ENCODE measurements around the gene STKLD1.

Gene STKLD1

DNA sequence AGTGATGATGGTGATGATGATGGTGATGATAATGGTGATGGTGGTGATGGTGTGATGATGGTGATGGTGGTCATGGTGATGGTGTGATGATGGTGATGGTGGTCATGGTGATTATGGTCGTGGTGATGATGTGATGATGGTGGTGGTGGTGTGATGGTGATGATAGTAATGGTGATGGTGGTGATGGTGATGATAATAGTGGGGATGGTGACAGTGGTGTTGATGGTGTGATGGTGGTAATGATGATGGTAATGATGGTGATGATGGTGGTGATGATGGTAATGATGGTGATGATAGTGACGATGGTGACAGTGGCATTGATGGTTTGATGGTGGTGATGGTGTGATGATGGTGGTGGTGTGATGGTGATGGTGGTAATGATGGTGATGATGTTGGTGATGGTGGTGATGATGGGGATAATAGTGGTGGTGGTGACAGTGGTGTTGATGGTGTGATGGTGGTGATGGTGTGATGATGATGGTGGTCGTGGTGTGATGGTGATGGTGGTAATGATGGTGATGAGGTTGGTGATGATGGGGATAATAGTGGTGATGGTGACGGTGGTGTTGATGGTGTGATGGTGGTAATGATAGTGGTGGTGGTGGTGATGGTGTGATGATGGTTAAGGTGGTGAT is 6.5 kb downstream of the STKLD1 start:
- DNase-seq (ENCODE audit: low spot score): no peak
- TF ChIP-seq, protein P1, sequence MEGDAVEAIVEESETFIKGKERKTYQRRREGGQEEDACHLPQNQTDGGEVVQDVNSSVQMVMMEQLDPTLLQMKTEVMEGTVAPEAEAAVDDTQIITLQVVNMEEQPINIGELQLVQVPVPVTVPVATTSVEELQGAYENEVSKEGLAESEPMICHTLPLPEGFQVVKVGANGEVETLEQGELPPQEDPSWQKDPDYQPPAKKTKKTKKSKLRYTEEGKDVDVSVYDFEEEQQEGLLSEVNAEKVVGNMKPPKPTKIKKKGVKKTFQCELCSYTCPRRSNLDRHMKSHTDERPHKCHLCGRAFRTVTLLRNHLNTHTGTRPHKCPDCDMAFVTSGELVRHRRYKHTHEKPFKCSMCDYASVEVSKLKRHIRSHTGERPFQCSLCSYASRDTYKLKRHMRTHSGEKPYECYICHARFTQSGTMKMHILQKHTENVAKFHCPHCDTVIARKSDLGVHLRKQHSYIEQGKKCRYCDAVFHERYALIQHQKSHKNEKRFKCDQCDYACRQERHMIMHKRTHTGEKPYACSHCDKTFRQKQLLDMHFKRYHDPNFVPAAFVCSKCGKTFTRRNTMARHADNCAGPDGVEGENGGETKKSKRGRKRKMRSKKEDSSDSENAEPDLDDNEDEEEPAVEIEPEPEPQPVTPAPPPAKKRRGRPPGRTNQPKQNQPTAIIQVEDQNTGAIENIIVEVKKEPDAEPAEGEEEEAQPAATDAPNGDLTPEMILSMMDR (IDR thresholded peaks at IDR 0.05; ENCODE audit: borderline replicate concordance, control extremely low read depth, extremely low read depth, insufficient read depth, missing control alignments): no peak
- in situ Hi-C loops (cut with MboI; ENCODE audit: low sequenced_read_pairs, unreplicated experiment): no loop called here

DNA sequence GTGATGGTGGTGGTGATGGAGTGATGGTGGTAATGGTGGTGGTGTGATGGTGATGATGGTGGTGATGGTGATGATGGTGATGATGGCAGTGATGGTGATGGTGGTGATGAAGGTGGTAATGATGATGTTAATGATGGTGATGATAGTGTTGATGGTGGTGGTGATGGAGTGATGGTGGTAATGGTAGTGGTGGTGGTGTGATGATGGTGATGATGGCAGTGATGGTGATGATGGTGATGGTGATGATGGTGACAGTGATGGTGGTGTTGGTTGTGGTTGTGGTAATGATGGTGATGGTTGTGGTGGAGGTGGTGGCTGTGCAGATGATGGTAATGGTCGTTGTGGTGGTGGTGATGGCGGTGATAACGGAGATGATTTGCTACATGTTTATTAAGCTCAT is 7.3 kb downstream of the STKLD1 start:
- in situ Hi-C loops (cut with MboI; ENCODE audit: low sequenced_read_pairs, unreplicated experiment): no loop called here
- DNase-seq (ENCODE audit: low spot score): no peak
- TF ChIP-seq, protein P1 (IDR thresholded peaks at IDR 0.05; ENCODE audit: borderline replicate concordance, control extremely low read depth, extremely low read depth, insufficient read depth, missing control alignments): no peak

DNA sequence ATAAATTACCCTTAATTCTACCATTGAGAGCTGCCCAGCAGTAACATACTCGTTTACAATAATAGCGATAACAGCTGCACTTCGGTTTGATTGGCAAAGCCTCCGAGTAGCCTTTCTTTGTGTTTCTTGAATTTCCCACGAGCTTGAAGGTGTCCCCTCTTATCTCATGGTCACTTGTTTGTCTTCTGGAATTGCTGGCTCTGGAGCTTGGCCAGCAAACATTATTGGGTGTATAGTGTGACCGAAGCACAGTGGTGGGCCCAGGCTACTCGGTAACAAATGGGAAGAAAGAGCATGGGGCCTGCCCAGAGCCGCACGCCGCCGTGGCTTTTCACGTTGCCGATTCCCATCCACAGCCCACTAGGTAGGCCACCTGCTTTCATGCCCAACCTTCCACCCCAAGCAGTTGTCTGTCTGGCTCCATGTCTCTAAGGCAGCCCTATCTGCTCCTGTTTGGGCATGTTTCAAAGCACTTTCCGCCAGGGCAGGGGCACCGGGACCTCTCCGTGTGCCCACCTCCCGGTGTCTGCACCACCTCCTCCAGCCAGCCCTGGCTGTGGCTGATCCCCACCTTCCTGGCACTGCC is 8.7 kb downstream of the STKLD1 start:
- DNase-seq (ENCODE audit: low spot score): no peak
- TF ChIP-seq, protein P1 (IDR thresholded peaks at IDR 0.05; ENCODE audit: borderline replicate concordance, control extremely low read depth, extremely low read depth, insufficient read depth, missing control alignments): no peak
- in situ Hi-C loops (cut with MboI; ENCODE audit: low sequenced_read_pairs, unreplicated experiment): no loop called here

DNA sequence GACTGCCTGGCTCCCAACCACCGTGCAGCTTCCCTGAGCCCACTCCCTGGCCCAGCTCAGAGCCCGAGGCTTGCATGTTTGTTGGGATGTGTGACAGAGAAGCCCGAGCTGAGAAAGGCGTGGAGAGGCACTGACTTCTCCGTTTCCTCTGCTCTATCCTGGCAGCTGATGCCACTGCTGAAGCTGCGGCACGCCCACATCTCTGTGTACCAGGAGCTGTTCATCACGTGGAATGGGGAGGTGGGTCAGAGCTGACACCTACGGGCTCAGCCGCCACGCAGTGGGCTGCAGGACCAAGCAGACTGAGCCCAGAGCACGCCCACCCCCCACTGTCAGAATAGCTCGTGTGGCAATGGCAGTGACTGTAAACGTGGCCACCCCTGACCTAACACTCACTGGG is 9.3 kb downstream of the STKLD1 start:
- no peak for DNase-seq (ENCODE audit: low spot score)
- TF ChIP-seq, protein P1 (IDR thresholded peaks at IDR 0.05; ENCODE audit: borderline replicate concordance, control extremely low read depth, extremely low read depth, insufficient read depth, missing control alignments): no peak
- in situ Hi-C loops (cut with MboI; ENCODE audit: low sequenced_read_pairs, unreplicated experiment): no loop called here

DNA sequence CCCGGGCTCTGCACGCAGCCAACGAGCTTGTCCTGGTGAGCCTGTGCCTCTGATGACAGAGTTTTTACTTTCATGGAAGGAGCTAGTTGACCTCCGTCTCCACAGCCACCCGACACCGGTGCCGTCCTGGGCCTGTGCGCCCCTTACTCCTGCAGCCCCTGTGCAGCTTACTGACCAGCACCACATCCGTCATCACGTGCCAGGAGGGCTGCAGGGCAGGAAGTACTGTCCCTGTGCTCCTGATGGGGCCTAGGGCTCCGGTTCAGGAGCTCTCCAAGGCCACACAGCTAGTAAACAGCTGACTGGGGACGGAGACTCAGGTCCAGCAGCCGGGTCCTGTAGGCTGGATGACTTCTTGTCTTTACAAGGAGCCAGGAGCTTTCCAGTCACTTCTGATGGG is 10.2 kb downstream of the STKLD1 start:
- TF ChIP-seq, protein P1 (IDR thresholded peaks at IDR 0.05; ENCODE audit: borderline replicate concordance, control extremely low read depth, extremely low read depth, insufficient read depth, missing control alignments): no peak
- no peak for DNase-seq (ENCODE audit: low spot score)
- in situ Hi-C loops (cut with MboI; ENCODE audit: low sequenced_read_pairs, unreplicated experiment): no loop called here

DNA sequence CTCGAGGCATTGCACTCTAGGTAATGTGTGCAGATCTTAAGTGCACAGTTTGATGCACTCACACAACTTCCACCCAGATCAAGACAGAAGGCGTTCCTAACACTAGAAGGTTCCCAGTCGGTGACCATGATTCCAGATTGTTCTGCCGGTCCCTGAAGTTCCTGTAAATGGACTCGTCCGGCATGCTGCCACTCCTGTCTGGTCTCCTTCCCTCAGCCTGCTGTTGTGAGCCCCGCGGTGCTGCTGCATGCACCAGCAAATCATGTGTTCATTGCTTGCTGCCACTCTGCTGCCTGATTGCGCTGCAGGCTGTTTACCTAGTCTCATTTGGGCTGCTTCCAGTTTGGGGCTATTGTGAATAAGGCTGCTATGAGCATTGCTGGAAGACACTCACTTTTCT is 11.5 kb downstream of the STKLD1 start:
- in situ Hi-C loops (cut with MboI; ENCODE audit: low sequenced_read_pairs, unreplicated experiment): no loop called here
- TF ChIP-seq, protein P1 (IDR thresholded peaks at IDR 0.05; ENCODE audit: borderline replicate concordance, control extremely low read depth, extremely low read depth, insufficient read depth, missing control alignments): no peak
- no peak for DNase-seq (ENCODE audit: low spot score)

Measured in GM13976 (cell line).